T-helper 22 cell (primary cell): ENCODE results near the gene NUTM2D.
"Not testable (repeated sequence)": the region's sequence is repeated elsewhere in the genome, so short reads cannot be mapped to it uniquely, and the experiment has no call there.

Experiments used
- DNase-seq: peaks from one replicate; pipeline ENCODE4 v3.0.0-alpha.2; 2020; ENCODE audit warnings: low read depth

The NUTM2D gene

DNA sequence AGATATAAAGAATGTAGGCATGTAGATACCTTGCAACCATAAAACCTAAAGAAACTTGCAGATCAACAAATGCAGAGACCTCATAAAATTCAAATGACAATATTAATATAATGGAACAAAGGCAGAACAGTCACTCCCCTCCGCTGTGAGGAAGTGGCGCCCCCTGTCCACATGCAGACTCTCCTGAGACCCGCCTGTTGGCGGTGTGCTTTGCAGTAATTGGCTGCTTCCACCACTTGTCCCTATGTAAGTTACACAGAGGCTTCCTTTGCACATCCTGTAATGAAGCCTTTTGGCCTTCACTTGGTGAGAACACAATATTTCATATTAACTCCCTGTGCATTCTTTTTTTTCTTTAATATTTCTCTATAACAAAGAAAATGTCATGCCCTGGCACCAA is 21.6 kb downstream of the NUTM2D start:
- DNase-seq: not testable (repeated sequence)

DNA sequence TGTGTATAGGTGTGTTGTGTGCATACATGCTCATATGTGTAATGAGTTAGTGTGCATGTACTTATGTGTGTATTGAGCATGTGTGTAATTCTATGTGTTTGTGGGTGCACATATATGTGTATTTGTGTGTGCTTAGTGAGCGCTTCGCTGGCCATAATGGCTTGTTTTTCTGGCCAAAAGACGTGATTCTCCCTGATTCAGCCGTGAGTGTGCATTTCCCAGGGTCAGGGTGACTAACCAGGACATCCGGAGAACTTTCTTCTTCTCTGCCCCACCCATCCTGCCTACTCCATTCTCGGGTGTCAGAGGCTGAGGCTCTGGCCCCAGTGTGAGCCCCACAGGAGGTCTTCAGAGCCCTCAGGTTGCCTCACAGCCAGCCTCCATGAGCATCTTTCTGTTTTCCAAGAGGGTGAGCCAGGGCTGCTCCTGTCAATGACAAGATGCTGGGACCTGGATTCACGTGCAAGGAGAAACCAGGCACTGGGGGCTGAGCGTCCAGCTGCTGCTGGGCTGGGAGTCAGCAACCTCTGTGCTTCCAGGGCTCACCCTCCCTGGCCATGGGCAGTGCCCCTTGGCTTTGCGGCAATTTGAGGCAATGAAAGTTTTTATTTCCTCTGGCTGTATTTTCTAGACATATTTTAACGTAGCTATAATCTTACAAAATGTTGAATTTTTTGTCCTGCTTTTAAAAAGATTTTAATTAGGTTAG is 25.8 kb downstream of the NUTM2D start:
- DNase-seq: not testable (repeated sequence)

GRCh38 chr10:87384283-87384682 is 26.7 kb downstream of the NUTM2D start:
- DNase-seq: not testable (repeated sequence)

DNA sequence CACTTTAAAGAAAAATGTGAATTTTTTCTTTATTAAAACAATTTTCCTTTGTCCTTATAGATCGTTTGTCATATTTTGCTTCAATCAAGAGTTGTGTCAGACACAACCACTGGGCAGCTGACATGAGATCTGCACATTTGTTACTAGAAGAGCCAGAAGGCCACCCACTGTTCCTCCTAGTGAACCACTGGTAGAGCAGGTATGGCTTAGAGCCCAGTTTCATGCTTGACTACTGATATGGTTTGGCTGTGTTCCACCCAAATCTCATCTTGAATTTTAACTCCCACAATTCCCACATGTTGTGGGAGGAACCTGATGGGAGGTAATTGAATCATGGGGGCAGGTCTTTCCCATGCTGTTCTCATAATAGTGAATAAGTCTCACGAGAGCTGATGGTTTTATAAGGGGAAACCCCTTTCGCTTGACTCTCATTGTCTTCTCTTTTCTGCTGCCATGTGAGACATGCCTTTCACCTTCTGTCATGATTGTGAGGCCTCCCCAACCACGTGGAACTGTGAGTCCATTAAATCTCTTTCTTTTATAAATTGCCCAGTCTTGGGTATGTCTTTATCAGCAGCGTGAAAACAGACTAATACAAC is 28.3 kb downstream of the NUTM2D start:
- not testable (repeated sequence) for DNase-seq

GRCh38 chr10:87391360-87391759 is 33.8 kb downstream of the NUTM2D start:
- DNase-seq: not testable (repeated sequence)

DNA sequence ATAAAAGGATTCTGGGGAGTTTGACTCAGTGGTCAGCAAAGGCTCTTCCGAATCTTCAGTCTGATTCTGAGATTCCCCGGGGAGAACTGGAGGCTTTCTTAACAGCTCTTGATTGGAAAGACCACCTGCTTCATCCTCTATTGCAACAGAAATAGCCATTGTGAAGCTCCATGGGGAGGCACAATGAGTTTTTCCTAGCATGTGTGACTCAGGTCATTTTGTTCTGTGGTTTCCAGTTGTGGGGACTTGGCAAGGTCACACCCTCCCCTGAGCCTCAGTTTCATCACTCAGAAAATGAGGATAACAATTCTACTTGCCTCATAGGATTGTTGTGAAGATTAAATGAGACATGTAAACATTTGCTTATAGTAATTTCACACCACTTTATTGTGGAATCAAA is 38.7 kb downstream of the NUTM2D start:
- DNase-seq: not testable (repeated sequence)

GRCh38 chr10:87398436-87398835 is 40.9 kb downstream of the NUTM2D start:
- DNase-seq: not testable (repeated sequence)

GRCh38 chr10:87407516-87408467 is 50.2 kb downstream of the NUTM2D start:
- DNase-seq: not testable (repeated sequence)

DNA sequence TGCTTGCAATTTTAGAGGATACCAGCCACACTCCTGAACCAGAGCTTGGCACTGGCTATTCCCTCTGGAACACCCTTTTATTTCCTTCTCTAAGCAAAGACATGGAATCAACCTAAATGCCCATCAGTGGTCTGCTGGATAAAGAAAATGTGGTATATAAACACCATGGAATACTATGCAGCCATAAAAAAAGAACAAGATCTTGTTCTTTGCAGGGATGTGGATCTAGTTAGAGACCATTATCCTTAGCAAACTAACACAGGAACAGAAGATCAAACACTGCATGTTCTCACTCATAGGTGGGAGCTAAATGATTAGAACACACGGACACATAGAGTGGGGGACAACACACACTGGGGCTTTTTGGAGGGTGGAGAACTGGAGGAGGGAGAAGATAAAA is 56.4 kb downstream of the NUTM2D start:
- not testable (repeated sequence) for DNase-seq
